NCI-H345 (cell line): Measurements from ENCODE around the gene RAB8A.
"Not testable (repeated sequence)": the region's sequence is repeated elsewhere in the genome, so short reads cannot be mapped to it uniquely, and the experiment has no call there.

Source experiments
- DNase-seq: peaks from one replicate; lab custom pipeline; 2025; lab: John Stamatoyannopoulos, UW

The RAB8A gene

DNA sequence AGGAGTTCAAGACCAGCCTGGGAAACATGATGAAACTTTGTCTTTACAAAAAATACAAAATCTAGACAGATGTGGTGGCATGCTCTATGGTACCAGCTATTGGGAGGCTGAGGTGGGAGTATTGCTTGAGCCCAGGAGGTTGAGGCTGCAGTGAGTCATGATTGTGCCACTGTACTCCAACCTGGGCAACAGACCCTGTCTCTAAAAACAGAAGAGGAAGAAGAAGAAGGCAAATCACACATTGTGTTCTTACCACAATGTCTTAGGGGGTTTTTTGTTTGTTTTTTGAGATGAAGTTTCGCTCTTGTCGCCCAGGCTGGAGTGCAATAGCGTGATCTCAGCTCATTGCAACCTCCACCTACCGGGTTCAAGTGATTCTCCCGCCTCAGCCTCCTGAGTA lies 67.2 kb downstream of the RAB8A start:
- not testable (repeated sequence) for DNase-seq

DNA sequence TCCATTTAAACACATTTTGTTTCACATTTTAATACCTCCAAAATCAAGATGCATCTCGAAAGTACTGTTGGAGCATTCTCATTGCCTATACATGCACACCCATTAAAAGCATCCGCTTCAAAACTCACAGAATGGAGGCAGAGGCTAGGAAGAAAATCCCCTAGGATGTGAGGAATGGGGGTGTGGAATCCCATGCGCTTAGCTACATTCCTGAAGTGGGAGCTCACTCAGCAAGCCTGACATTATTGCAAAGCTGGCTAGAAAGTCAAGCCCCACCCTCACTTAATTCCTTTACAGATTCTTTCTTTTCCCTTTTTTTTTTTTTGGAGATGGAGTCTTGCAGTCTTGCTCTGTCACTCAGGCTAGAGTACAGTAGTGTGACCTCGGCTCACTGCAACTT lies 68.9 kb downstream of the RAB8A start:
- no peak for DNase-seq
